Left lung (tissue), 10 donors: ENCODE data around the gene IRAK2. TPM values are rescaled to one million over a fixed set of nuclear protein-coding genes. Genes with fewer than 3 reads are reported as not detected.
"Not testable (repeated sequence)": the region's sequence is repeated elsewhere in the genome, so short reads cannot be mapped to it uniquely, and the experiment has no call there.

ENCODE experiments used
- ATAC-seq: fragments of 200-7000 bp; cut with Tn5 transposase; one replicate; pipeline ENCODE4 v1.9.1; 2020; ENCODE audit warnings: moderate library complexity
- DNase-seq, 4 donors: peaks; one replicate each; pipeline ENCODE4 v3.0.0-alpha.2; 2013 to 2020
- H3K27ac ChIP-seq, 2 donors: fragments of 200-600 bp; sonication (generic) in 1 of 2; one replicate each; pipeline versions ENCODE4 v1.5.0 to v1.8.0; 2020 to 2021
- H3K27me3 ChIP-seq, 2 donors: fragments of 200-600 bp; sonication (generic) in 1 of 2; one replicate each; pipeline versions ENCODE4 v1.5.0 to v1.8.0; 2020 to 2021
- H3K36me3 ChIP-seq, 2 donors: fragments of 200-600 bp; sonication (generic) in 1 of 2; one replicate each; pipeline versions ENCODE4 v1.5.0 to v1.8.0; 2020 to 2021
- H3K4me1 ChIP-seq, 2 donors: fragments of 200-600 bp; one replicate each; pipeline ENCODE4 v1.8.0; 2021
- H3K4me3 ChIP-seq, 2 donors: fragments of 200-600 bp; sonication (generic) in 1 of 2; one replicate each; pipeline versions ENCODE4 v1.5.0 to v1.8.0; 2020 to 2021; ENCODE audit warnings: mild to moderate bottlenecking in 1 of 2
- H3K9me3 ChIP-seq, 2 donors: fragments of 200-600 bp; sonication (generic) in 1 of 2; one replicate each; pipeline versions ENCODE4 v1.5.0 to v1.8.0; 2020 to 2021
- CTCF ChIP-seq, 2 donors: fragments of 200-600 bp; sonication (generic) in 1 of 2; IDR thresholded peaks; one replicate each; pipeline versions ENCODE4 v1.5.0 to v1.8.0; 2021; ENCODE audit warnings: antibody characterized with exemption in 2 of 2
- intact Hi-C, 2 donors: fragments of 100-400 bp; cut with DNase I; formaldehyde crosslinking; loops; one replicate each; pipeline versions ENCODE4 v1.11.2 to v1.14.2; 2022
- polyA plus RNA-seq, 6 donors: library from polyadenylated mRNA; unstranded; fragments of 120-200 nt; gene quantifications; one replicate each; pipeline ENCODE4 v1.2.1, GENCODE V29; 2013; ENCODE audit not compliant: insufficient read length in 6 of 6
- total RNA-seq, 2 donors: library from RNA; stranded (reverse); fragmentation: NEBNext Ultra II Directional; extraction: Animal tissue kit (Norgen Biotek cat#: 25700); gene quantifications; one replicate each; pipeline ENCODE4 v1.2.1, GENCODE V29; 2021
- donor health status: DM: no; HTN: yes; CAD: no.
- donor health status: DM: no; HTN: no; CAD: no.

Gene IRAK2
- total and polyA plus RNA-seq, 8 donors: 1.7 to 8.5 (median 2.5) TPM

GRCh38 chr3:10154335-10155122 is 10.2 kb upstream of the IRAK2 start:
- DNase-seq (no peak), ATAC-seq (no peak)
- Histone ChIP-seq H3K4me3 (no peak overlapping the region), H3K36me3 (peaks cover 0 to 56% of the 10 kb centered on the region in 2 donors), H3K9me3 (no peaks in the 10 kb centered on the region), H3K27ac (no peak overlapping the region), H3K4me1 (peaks cover 0 to under 1% of the 10 kb centered on the region in 2 donors), H3K27me3 (no peaks in the 10 kb centered on the region)
- TF ChIP-seq CTCF (IDR thresholded peaks at IDR 0.05): no peak
- intact Hi-C loops: no loop called here

- no peaks in the 10 kb centered on the region for H3K4me1 ChIP-seq
- H3K4me3 ChIP-seq: no peak overlapping the region
- intact Hi-C loops: no loop called here
- ATAC-seq (no peak), DNase-seq (no peak)
- no peak for TF ChIP-seq CTCF (IDR thresholded peaks at IDR 0.05)
- H3K27me3 ChIP-seq: no peaks in the 10 kb centered on the region
- H3K9me3 ChIP-seq: no peaks in the 10 kb centered on the region
- no peak overlapping the region for H3K27ac ChIP-seq
- H3K36me3 ChIP-seq: peaks cover 0 to 50% of the 10 kb centered on the region in 2 donors
These were observed 9.6 kb upstream of the IRAK2 start for GRCh38 chr3:10155123-10155472.

GRCh38 chr3:10155658-10156057 is 9.1 kb upstream of the IRAK2 start:
- TF ChIP-seq CTCF (IDR thresholded peaks at IDR 0.05): no peak
- H3K27me3 ChIP-seq: no peaks in the 10 kb centered on the region
- no peak for DNase-seq
- no peak overlapping the region for H3K27ac ChIP-seq
- no peak overlapping the region for H3K4me3 ChIP-seq
- peaks cover 0 to 44% of the 10 kb centered on the region in 2 donors for H3K36me3 ChIP-seq
- intact Hi-C loops: no loop called here
- no peak for ATAC-seq
- no peaks in the 10 kb centered on the region for H3K4me1 ChIP-seq
- H3K9me3 ChIP-seq: no peaks in the 10 kb centered on the region

GRCh38 chr3:10157031-10157430 is 7.7 kb upstream of the IRAK2 start:
- H3K9me3 ChIP-seq: no peaks in the 10 kb centered on the region
- no peak for ATAC-seq
- no peak overlapping the region for H3K27ac ChIP-seq
- intact Hi-C loops: no loop called here
- no peak for DNase-seq
- H3K4me3 ChIP-seq: no peak overlapping the region
- H3K27me3 ChIP-seq: no peaks in the 10 kb centered on the region
- peaks cover 0 to 31% of the 10 kb centered on the region in 2 donors for H3K36me3 ChIP-seq
- H3K4me1 ChIP-seq: peaks cover 0 to 11% of the 10 kb centered on the region in 2 donors
- no peak for TF ChIP-seq CTCF (IDR thresholded peaks at IDR 0.05)

GRCh38 chr3:10158555-10158954 is 6.2 kb upstream of the IRAK2 start:
- ATAC-seq: not testable (repeated sequence)

More at GRCh38 chr3:10158555-10158954, 6.2 kb upstream of the IRAK2 start:
- H3K4me3 ChIP-seq, intact Hi-C loops, H3K9me3 ChIP-seq, DNase-seq, H3K27me3 ChIP-seq, H3K27ac ChIP-seq: not testable (repeated sequence)
- H3K36me3 ChIP-seq: peaks cover 0 to 15% of the 10 kb centered on the region in 2 donors
- peaks cover 0 to 16% of the 10 kb centered on the region in 2 donors for H3K4me1 ChIP-seq
